Measurements from ENCODE around the gene NXN.

Gene NXN

DNA sequence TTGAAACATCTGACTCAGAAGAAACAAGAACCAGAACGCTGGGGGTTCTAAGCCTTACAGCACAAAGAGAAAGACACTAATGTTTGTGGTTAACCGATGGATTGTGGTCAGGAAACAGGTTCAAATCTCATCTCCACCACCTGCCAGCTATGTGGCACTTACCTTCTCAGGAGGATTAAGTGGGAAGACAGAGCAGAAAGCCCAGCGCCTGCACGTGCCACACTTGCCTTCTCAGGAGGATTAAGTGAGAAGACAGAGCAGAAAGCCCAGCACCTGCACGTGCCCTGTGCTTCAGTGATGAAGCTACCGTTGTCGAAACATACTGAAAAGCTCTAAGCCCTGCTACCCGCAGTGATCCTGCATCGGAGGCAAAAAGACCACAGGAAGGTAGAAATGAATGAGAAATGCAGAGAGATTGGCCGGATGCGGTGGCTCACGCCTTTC lies 90.6 kb downstream of the NXN start:
- H3K27me3 ChIP-seq (replicated peaks in 2 of 5; ENCODE audit: control insufficient read depth in 4 of 5, insufficient read depth in 5 of 5, low read length in 4 of 5) = peaks cover 0 to 49% (median 15%) of the 10 kb centered on the region in 5 experiments
- WGBS (ENCODE audit: insufficient coverage) = 61% methylated on average over 11 of the region's 12 CpGs
- CTCF ChIA-PET = interaction anchor here (0.7 kb wide), 1 partner anchor 9 kb away, joined by 4 read pairs; no protein-coding TSS in a partner anchor
- no peak overlapping the region for H3K4me3 ChIP-seq (ENCODE audit: control insufficient read depth in 1 of 7, extremely low read depth in 1 of 7, insufficient read depth in 4 of 7, low read depth in 2 of 7, low read length in 6 of 7)
- no peaks in the 10 kb centered on the region for H3K9me3 ChIP-seq (ENCODE audit: control extremely low read depth in 1 of 5, control insufficient read depth in 4 of 5, insufficient read depth in 2 of 5, low read depth in 1 of 5, low read length in 4 of 5)
- H3K36me3 ChIP-seq (ENCODE audit: control insufficient read depth in 4 of 4, insufficient read depth in 4 of 4, low read length in 3 of 4) = no peaks in the 10 kb centered on the region
- peak; percentile 30 to 92 (median 85) for DNase-seq
- peaks cover 0 to 3% (median 0%) of the 10 kb centered on the region in 4 experiments for H3K4me1 ChIP-seq (ENCODE audit: control extremely low read depth in 1 of 4, control insufficient read depth in 4 of 4, insufficient read depth in 4 of 4, low read length in 3 of 4)
- H3K27ac ChIP-seq (ENCODE audit: insufficient read depth in 1 of 2, low read depth in 1 of 2, low read length in 2 of 2, poor library complexity in 1 of 2, severe bottlenecking in 2 of 2) = no peak overlapping the region
- POLR2A ChIA-PET = interaction anchor here (0.6 kb wide), 2 partner anchors 62 to 1812 kb away, joined by 3 to 5 read pairs; no protein-coding TSS in a partner anchor

DNA sequence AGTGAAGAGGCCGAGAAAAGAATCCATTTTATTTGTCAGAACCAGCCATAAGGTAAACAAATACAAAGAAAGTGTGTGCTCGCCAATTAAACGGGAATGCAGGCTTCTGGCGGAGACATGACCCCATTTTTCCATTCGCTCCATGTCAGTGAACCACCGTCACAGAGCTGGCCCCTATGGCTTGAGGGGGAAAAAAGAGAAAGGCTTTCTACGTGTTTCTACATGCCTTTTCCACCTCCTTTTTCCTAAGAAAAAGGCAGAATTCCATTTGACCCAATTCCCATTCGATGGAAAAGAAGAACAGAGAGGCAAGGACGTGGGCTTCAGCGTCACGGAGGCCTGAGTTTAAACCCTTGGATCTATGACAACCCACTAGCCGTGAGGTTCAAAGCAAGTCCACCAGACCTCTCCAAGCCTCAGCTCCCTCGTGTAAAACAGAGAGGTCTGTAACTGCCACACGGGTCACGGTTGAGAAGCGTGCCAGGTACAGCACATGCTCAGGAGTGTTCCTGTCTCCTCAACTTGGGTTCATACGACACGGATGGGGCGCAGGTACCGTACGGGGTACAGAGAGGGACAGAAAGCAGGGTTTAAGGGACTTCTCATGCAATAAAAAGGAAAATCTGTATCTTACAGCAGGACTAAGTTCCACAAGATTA lies 91.9 kb downstream of the NXN start:
- Histone ChIP-seq H3K36me3 (ENCODE audit: control insufficient read depth in 4 of 4, insufficient read depth in 4 of 4, low read length in 3 of 4) (no peaks in the 10 kb centered on the region), H3K9me3 (ENCODE audit: control extremely low read depth in 1 of 5, control insufficient read depth in 4 of 5, insufficient read depth in 2 of 5, low read depth in 1 of 5, low read length in 4 of 5) (no peaks in the 10 kb centered on the region), H3K4me3 (ENCODE audit: control insufficient read depth in 1 of 7, extremely low read depth in 1 of 7, insufficient read depth in 4 of 7, low read depth in 2 of 7, low read length in 6 of 7) (no peak overlapping the region), H3K27ac (ENCODE audit: insufficient read depth in 1 of 2, low read depth in 1 of 2, low read length in 2 of 2, poor library complexity in 1 of 2, severe bottlenecking in 2 of 2) (no peak overlapping the region), H3K4me1 (ENCODE audit: control extremely low read depth in 1 of 4, control insufficient read depth in 4 of 4, insufficient read depth in 4 of 4, low read length in 3 of 4) (peaks cover 0 to 12% (median 2%) of the 10 kb centered on the region in 4 experiments), H3K27me3 (replicated peaks in 2 of 5; ENCODE audit: control insufficient read depth in 4 of 5, insufficient read depth in 5 of 5, low read length in 4 of 5) (peaks cover 0 to 43% (median 15%) of the 10 kb centered on the region in 5 experiments)
- POLR2A ChIA-PET = interaction anchor here (1.0 kb wide), 1 partner anchor 12 kb away, joined by 5 read pairs; no protein-coding TSS in a partner anchor
- no peak for DNase-seq
- CTCF ChIA-PET = no interaction called here
- WGBS (ENCODE audit: insufficient coverage) = 94% methylated on average over 13 of the region's 21 CpGs

DNA sequence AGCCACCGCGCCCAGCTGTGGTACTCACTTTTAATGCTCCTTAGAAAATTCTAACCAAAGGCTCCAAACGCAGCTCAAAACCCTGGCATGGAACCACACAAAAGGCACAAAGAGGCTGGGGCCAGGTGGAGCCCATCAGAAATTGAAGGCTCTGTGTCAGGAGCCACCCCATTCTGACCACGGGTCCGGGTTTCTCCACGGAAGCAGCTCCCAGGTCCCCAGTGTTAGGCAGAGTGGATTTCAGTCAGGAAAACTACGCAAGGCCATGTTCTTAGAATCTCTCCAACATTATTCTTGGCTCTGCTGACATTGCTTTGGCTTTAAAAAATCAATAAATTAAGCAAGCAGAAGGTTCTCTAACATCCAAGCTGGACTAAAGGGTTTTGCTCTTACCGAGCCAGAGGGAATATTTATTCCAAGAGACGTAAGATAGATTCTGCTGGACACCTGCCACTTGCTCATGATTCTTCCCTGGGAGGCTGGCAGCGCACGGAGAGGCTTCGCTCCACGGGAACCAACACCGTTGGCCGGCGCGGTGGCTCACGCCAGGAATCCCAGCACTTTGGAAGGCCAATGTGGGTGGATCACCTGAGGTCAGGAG lies 93.5 kb downstream of the NXN start:
- Histone ChIP-seq H3K27ac (ENCODE audit: insufficient read depth in 1 of 2, low read depth in 1 of 2, low read length in 2 of 2, poor library complexity in 1 of 2, severe bottlenecking in 2 of 2) (no peak overlapping the region), H3K4me1 (ENCODE audit: control extremely low read depth in 1 of 4, control insufficient read depth in 4 of 4, insufficient read depth in 4 of 4, low read length in 3 of 4) (peaks cover 0 to 17% (median 3%) of the 10 kb centered on the region in 4 experiments), H3K9me3 (ENCODE audit: control extremely low read depth in 1 of 5, control insufficient read depth in 4 of 5, insufficient read depth in 2 of 5, low read depth in 1 of 5, low read length in 4 of 5) (no peaks in the 10 kb centered on the region), H3K4me3 (ENCODE audit: control insufficient read depth in 1 of 7, extremely low read depth in 1 of 7, insufficient read depth in 4 of 7, low read depth in 2 of 7, low read length in 6 of 7) (no peak overlapping the region), H3K36me3 (ENCODE audit: control insufficient read depth in 4 of 4, insufficient read depth in 4 of 4, low read length in 3 of 4) (no peaks in the 10 kb centered on the region), H3K27me3 (replicated peaks in 2 of 5; ENCODE audit: control insufficient read depth in 4 of 5, insufficient read depth in 5 of 5, low read length in 4 of 5) (peaks cover 0 to 32% (median 15%) of the 10 kb centered on the region in 5 experiments)
- WGBS (ENCODE audit: insufficient coverage) = 94% methylated on average over 10 of the region's 18 CpGs
- ChIA-PET POLR2A (no interaction called here), CTCF (interaction anchor here (0.8 to 0.9 kb wide), 2 partner anchors 95 to 97 kb away, joined by 3 to 4 read pairs; no protein-coding TSS in a partner anchor)
- no peak for DNase-seq

DNA sequence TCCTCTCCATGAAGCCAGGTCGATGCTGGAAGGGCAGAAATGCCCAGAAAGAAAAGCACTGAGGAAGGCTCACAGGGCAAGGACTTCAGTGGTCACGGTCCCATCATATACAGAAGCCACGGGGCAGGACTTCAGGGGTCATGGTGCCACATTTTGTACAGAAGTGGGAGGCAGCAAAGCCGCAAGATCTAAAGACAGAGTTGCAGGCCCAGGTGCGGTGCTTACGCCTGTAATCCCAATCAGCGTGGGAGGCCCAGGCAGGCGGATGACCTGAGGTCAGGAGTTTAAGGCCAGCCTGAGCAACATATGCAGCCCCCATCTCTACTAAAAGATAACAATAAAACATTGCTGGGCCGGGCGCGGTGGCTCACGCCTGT lies 96.0 kb downstream of the NXN start:
- Histone ChIP-seq H3K9me3 (ENCODE audit: control extremely low read depth in 1 of 5, control insufficient read depth in 4 of 5, insufficient read depth in 2 of 5, low read depth in 1 of 5, low read length in 4 of 5) (no peaks in the 10 kb centered on the region), H3K27me3 (replicated peaks in 2 of 5; ENCODE audit: control insufficient read depth in 4 of 5, insufficient read depth in 5 of 5, low read length in 4 of 5) (peaks cover 0 to 16% (median 7%) of the 10 kb centered on the region in 5 experiments), H3K36me3 (ENCODE audit: control insufficient read depth in 4 of 4, insufficient read depth in 4 of 4, low read length in 3 of 4) (no peaks in the 10 kb centered on the region), H3K27ac (ENCODE audit: insufficient read depth in 1 of 2, low read depth in 1 of 2, low read length in 2 of 2, poor library complexity in 1 of 2, severe bottlenecking in 2 of 2) (no peak overlapping the region), H3K4me3 (ENCODE audit: control insufficient read depth in 1 of 7, extremely low read depth in 1 of 7, insufficient read depth in 4 of 7, low read depth in 2 of 7, low read length in 6 of 7) (no peak overlapping the region), H3K4me1 (ENCODE audit: control extremely low read depth in 1 of 4, control insufficient read depth in 4 of 4, insufficient read depth in 4 of 4, low read length in 3 of 4) (peaks cover 0 to 16% (median 3%) of the 10 kb centered on the region in 4 experiments)
- DNase-seq = no peak
- ChIA-PET POLR2A (no interaction called here), CTCF (interaction anchor here (0.6 to 0.9 kb wide), 2 partner anchors 18 to 140 kb away, joined by 3 read pairs; no protein-coding TSS in a partner anchor)
- 91% methylated on average over 11 of the region's 12 CpGs for WGBS (ENCODE audit: insufficient coverage)

DNA sequence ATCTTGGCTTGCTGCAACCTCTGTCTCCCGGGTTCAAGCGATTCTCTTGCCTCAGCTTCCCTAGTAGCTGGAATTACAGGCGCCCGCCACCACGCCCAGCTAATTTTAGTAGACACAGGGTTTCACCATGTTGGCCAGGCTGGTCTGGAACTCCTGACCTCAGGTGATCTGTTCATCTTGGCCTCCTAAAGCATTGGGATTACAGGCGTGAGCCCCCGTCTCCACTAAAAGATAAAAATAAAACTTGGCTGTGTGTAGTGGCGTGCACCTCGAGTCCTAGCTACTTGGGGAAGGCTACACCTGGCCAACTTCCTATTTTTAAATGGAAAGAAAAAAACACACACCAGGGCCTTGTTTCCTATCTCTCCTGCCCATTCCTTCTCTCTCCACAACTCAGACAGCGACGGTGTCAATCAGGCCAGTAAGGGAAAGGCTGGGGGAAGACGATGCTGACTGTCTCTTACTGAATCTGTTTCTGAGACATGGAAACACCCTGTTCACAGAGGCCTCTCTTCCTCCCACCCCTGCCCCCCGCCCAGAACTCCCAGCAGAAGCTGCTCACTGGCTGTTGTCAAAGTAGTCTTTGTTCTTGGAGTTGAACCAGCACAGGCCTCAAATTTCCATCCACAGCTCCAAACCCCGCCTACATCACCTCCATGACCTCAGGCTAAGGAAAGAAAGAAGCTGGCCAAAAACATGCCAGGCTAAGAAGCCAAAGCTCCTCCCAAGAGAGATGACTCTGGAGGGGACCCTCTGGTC lies 96.6 kb downstream of the NXN start:
- H3K4me3 ChIP-seq (ENCODE audit: control insufficient read depth in 1 of 7, extremely low read depth in 1 of 7, insufficient read depth in 4 of 7, low read depth in 2 of 7, low read length in 6 of 7) = no peak overlapping the region
- ChIA-PET CTCF (interaction anchor here (0.6 to 1.0 kb wide), 2 partner anchors 10 to 140 kb away, joined by 3 read pairs; no protein-coding TSS in a partner anchor), POLR2A (no interaction called here)
- H3K4me1 ChIP-seq (ENCODE audit: control extremely low read depth in 1 of 4, control insufficient read depth in 4 of 4, insufficient read depth in 4 of 4, low read length in 3 of 4) = peaks cover 0 to 16% (median 3%) of the 10 kb centered on the region in 4 experiments
- 80% methylated on average over 9 of the region's 14 CpGs for WGBS (ENCODE audit: insufficient coverage)
- no peaks in the 10 kb centered on the region for H3K36me3 ChIP-seq (ENCODE audit: control insufficient read depth in 4 of 4, insufficient read depth in 4 of 4, low read length in 3 of 4)
- DNase-seq = no peak
- H3K9me3 ChIP-seq (ENCODE audit: control extremely low read depth in 1 of 5, control insufficient read depth in 4 of 5, insufficient read depth in 2 of 5, low read depth in 1 of 5, low read length in 4 of 5) = no peaks in the 10 kb centered on the region
- H3K27me3 ChIP-seq (replicated peaks in 2 of 5; ENCODE audit: control insufficient read depth in 4 of 5, insufficient read depth in 5 of 5, low read length in 4 of 5) = peaks cover 0 to 12% (median 7%) of the 10 kb centered on the region in 5 experiments
- H3K27ac ChIP-seq (ENCODE audit: insufficient read depth in 1 of 2, low read depth in 1 of 2, low read length in 2 of 2, poor library complexity in 1 of 2, severe bottlenecking in 2 of 2) = no peak overlapping the region

DNA sequence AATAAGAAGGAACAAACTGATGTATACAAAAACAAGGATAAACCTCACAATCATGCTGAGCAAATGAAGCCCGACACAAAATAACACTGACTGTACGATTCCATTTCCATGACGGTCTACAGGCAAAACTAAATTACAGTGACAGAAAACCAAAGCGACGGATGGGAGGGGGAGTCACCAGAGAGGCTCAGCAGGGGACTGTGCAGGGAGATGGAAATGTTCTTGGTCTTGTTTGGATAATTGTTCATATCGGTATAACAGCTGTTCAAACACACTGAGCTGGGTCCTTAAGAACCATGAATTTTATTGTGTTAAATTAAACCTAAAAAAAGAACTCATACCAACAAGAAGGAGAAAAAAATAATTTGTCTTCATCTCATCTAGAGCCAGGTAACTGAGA lies 97.8 kb downstream of the NXN start:
- H3K4me3 ChIP-seq (ENCODE audit: control insufficient read depth in 1 of 7, extremely low read depth in 1 of 7, insufficient read depth in 4 of 7, low read depth in 2 of 7, low read length in 6 of 7) = no peak overlapping the region
- peaks cover 0 to 6% (median under 1%) of the 10 kb centered on the region in 5 experiments for H3K27me3 ChIP-seq (replicated peaks in 2 of 5; ENCODE audit: control insufficient read depth in 4 of 5, insufficient read depth in 5 of 5, low read length in 4 of 5)
- CTCF ChIA-PET = interaction anchor here (1.3 kb wide), 1 partner anchor 18 kb away, joined by 3 read pairs; no protein-coding TSS in a partner anchor
- H3K36me3 ChIP-seq (ENCODE audit: control insufficient read depth in 4 of 4, insufficient read depth in 4 of 4, low read length in 3 of 4) = no peaks in the 10 kb centered on the region
- H3K4me1 ChIP-seq (ENCODE audit: control extremely low read depth in 1 of 4, control insufficient read depth in 4 of 4, insufficient read depth in 4 of 4, low read length in 3 of 4) = peaks cover 0 to 16% (median 3%) of the 10 kb centered on the region in 4 experiments
- no peak for DNase-seq
- WGBS (ENCODE audit: insufficient coverage) = 100% methylated on average over 5 of the region's 6 CpGs
- H3K9me3 ChIP-seq (ENCODE audit: control extremely low read depth in 1 of 5, control insufficient read depth in 4 of 5, insufficient read depth in 2 of 5, low read depth in 1 of 5, low read length in 4 of 5) = no peaks in the 10 kb centered on the region
- H3K27ac ChIP-seq (ENCODE audit: insufficient read depth in 1 of 2, low read depth in 1 of 2, low read length in 2 of 2, poor library complexity in 1 of 2, severe bottlenecking in 2 of 2) = no peak overlapping the region
- POLR2A ChIA-PET = no interaction called here

Measured in common myeloid progenitor, CD34-positive (primary cell).